Measurements from ENCODE around the gene SARDH.

The SARDH gene

DNA sequence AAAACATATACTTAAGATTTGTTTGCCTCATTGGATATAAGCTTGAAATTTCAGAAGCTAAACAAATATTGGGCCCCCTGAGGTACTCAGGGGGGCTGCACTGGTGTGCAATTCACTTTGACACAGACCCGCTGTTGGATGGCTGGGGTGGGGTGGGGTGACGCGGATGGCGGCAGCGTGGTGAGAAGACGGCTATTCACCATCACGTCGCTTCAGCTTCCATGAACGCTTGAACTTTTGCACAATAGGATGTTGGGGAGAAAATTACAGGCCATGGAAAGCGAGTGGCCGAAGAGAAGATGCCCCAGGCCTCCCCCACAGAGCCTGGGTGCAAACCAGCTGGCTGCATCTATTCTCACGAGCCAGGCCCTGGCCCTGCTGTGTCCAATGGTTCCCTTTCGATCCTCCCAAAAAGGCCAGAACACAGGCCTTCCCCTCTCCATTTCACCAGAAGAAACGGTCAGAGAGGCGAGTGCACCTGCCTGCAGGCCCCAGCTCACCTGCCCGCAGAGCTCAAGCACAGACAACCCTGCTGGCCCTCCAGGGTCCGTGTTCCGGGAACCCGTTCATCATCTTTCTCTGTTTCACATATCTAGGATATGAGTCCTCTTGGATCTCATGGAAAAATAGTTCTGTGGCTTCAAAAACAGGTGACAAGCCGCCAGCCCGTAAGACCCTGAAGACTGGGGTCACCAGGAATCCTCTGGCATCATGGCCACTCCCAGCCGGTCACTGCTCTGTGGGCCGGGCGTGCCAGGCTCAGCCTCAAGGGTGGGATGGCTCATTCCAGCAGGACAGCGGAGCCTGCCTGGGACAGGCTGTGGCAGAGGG, 46.8 kb upstream of the SARDH start:
- DNase-seq (ENCODE audit: low read depth) = no peak
- H3K4me3 ChIP-seq (ENCODE audit: control insufficient read depth, low read depth, low read length) = no peak overlapping the region
- TF ChIP-seq, protein P1, sequence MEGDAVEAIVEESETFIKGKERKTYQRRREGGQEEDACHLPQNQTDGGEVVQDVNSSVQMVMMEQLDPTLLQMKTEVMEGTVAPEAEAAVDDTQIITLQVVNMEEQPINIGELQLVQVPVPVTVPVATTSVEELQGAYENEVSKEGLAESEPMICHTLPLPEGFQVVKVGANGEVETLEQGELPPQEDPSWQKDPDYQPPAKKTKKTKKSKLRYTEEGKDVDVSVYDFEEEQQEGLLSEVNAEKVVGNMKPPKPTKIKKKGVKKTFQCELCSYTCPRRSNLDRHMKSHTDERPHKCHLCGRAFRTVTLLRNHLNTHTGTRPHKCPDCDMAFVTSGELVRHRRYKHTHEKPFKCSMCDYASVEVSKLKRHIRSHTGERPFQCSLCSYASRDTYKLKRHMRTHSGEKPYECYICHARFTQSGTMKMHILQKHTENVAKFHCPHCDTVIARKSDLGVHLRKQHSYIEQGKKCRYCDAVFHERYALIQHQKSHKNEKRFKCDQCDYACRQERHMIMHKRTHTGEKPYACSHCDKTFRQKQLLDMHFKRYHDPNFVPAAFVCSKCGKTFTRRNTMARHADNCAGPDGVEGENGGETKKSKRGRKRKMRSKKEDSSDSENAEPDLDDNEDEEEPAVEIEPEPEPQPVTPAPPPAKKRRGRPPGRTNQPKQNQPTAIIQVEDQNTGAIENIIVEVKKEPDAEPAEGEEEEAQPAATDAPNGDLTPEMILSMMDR (IDR thresholded peaks at IDR 0.05; ENCODE audit: control insufficient read depth, insufficient read depth, low read depth, low read length, missing control alignments) = no peak

GRCh38 chr9:133783331-133783731, 45.2 kb upstream of the SARDH start:
- TF ChIP-seq, protein P1 (IDR thresholded peaks at IDR 0.05; ENCODE audit: control insufficient read depth, insufficient read depth, low read depth, low read length, missing control alignments) = no peak
- H3K4me3 ChIP-seq (ENCODE audit: control insufficient read depth, low read depth, low read length) = no peak overlapping the region
- no peak for DNase-seq (ENCODE audit: low read depth)

DNA sequence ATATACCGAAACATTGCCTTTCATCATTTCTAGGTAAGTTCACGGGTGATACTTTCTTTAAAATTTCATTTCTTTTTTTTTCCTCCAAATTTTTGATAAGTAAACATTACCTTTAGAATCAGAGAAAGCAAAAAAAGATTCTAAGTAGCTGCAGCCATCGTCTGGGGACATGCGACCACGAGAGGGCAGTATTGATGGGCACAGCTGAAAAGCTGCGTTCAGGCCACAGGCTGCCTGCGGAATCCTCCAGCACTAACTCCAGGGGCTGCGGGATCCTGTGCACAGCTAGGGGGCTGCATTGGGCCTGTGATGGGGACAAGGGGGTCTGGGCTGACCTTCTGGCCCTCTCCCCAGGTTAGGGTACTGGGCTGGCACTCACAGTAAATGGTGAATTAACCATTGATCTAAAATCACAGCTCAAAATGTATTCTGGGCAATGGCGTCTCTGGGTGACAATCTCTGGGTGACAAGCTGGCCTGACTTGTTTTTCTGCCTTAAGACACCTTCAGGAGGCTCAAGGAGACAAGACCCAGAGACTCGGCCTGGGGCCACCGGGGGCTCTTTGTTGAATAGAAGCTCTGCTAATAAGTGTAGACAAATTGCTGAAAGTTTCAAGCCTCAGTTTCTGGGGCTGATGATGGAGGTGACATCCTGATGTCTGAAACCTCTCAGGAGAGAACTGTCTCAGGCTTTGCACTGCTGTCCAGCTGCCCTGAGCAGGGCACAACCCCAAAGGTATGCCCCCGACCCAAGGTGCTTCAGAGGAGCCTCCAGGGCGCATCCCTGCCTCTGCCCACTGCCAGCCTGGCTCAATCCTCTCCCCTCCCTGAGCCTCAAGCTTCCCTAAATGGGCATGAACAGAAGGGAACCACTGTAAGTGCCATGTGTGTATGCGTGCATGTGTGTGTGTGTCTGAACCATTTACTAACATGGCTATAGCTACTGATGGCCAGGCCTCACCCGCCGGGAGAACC, 44.3 kb upstream of the SARDH start:
- no peak overlapping the region for H3K4me3 ChIP-seq (ENCODE audit: control insufficient read depth, low read depth, low read length)
- TF ChIP-seq, protein P1 (IDR thresholded peaks at IDR 0.05; ENCODE audit: control insufficient read depth, insufficient read depth, low read depth, low read length, missing control alignments) = peak; percentile 89
- peak; percentile 27 for DNase-seq (ENCODE audit: low read depth)

GRCh38 chr9:133781828-133782135, 43.6 kb upstream of the SARDH start:
- TF ChIP-seq, protein P1 (IDR thresholded peaks at IDR 0.05; ENCODE audit: control insufficient read depth, insufficient read depth, low read depth, low read length, missing control alignments) = no peak
- H3K4me3 ChIP-seq (ENCODE audit: control insufficient read depth, low read depth, low read length) = no peak overlapping the region
- no peak for DNase-seq (ENCODE audit: low read depth)

GRCh38 chr9:133780962-133781827, 43.0 kb upstream of the SARDH start:
- TF ChIP-seq, protein P1 (IDR thresholded peaks at IDR 0.05; ENCODE audit: control insufficient read depth, insufficient read depth, low read depth, low read length, missing control alignments) = no peak
- no peak for DNase-seq (ENCODE audit: low read depth)
- H3K4me3 ChIP-seq (ENCODE audit: control insufficient read depth, low read depth, low read length) = no peak overlapping the region

GRCh38 chr9:133780404-133780945, 42.3 kb upstream of the SARDH start:
- TF ChIP-seq, protein P1 (IDR thresholded peaks at IDR 0.05; ENCODE audit: control insufficient read depth, insufficient read depth, low read depth, low read length, missing control alignments) = no peak
- no peak overlapping the region for H3K4me3 ChIP-seq (ENCODE audit: control insufficient read depth, low read depth, low read length)
- DNase-seq (ENCODE audit: low read depth) = no peak
